AG04449 (cell line): ENCODE results near the gene RAB8A.
"Not testable (repeated sequence)": the region's sequence is repeated elsewhere in the genome, so short reads cannot be mapped to it uniquely, and the experiment has no call there.

Experiments used
- CTCF ChIA-PET: fragments of 350-600 bp; formaldehyde crosslinking; extraction: SDS; loops from one replicate; lab custom pipeline; 2021; ENCODE audit warnings: antibody characterized with exemption; lab: Yijun Ruan, JAX
- POLR2A ChIA-PET: fragments of 400-600, 350-600 bp; formaldehyde crosslinking; extraction: SDS; loops from one replicate; lab custom pipeline; 2020; ENCODE audit warnings: antibody characterized with exemption, inconsistent platforms; lab: Yijun Ruan, JAX
- DNase-seq: peaks from one replicate; pipeline ENCODE4 v3.0.0-alpha.2; 2010; ENCODE audit warnings: low read depth, low spot score
- H3K4me3 ChIP-seq: 2 replicates; pipeline ENCODE4 v1.5.1; 2011; ENCODE audit warnings: low read depth, mild to moderate bottlenecking, control low read depth, low read length
- TF ChIP-seq, protein P1 (sequence below): IDR thresholded peaks from one replicate; pipeline ENCODE4 v1.5.1; 2011; ENCODE audit warnings: mild to moderate bottlenecking, moderate library complexity, low read length, control low read depth, inconsistent platforms; ENCODE audit not compliant: insufficient read depth; ENCODE audit errors: missing control alignments

Gene RAB8A

DNA sequence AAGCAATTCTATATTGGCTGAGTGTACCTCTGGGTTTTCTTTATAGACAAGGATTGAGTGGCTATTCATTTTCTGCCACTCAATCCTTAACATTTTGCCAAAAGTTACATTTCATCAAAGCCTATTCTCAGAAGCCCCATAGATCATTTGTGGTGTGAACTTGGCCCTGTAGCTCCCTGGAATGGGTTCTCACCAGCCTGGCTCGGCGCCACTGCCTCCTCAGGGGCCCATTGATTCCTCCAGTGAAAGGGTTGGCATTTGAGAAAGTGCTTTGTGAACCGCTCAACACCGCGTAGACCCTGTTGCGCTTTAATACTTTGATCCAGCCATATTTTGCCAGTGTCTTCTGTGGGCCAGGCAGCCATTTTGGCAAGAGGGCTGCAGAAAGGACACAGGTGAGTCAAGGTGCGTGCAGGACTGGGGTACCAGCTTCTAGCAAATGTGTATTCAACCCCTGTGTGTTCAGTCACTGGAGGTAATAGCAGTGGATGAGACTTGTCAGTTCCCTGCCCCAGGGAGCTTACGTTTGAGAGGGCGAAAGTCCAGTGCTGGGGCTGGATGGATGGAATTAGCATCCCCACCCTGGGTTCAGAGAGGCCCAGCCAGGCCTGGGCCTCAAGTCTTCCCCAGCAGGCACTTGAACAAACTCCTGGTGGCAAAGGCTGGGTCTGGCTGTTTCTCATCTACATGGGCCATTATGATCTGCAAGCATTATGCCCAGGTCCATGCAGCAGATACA lies 3.8 kb downstream of the RAB8A start:
- POLR2A ChIA-PET, result no interaction called here
- no peak for DNase-seq
- no peak overlapping the region for H3K4me3 ChIP-seq
- TF ChIP-seq, protein P1, sequence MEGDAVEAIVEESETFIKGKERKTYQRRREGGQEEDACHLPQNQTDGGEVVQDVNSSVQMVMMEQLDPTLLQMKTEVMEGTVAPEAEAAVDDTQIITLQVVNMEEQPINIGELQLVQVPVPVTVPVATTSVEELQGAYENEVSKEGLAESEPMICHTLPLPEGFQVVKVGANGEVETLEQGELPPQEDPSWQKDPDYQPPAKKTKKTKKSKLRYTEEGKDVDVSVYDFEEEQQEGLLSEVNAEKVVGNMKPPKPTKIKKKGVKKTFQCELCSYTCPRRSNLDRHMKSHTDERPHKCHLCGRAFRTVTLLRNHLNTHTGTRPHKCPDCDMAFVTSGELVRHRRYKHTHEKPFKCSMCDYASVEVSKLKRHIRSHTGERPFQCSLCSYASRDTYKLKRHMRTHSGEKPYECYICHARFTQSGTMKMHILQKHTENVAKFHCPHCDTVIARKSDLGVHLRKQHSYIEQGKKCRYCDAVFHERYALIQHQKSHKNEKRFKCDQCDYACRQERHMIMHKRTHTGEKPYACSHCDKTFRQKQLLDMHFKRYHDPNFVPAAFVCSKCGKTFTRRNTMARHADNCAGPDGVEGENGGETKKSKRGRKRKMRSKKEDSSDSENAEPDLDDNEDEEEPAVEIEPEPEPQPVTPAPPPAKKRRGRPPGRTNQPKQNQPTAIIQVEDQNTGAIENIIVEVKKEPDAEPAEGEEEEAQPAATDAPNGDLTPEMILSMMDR, result no peak
- CTCF ChIA-PET, result interaction anchor here (0.7 to 2.0 kb wide), 7 partner anchors 11 to 74 kb away, joined by 3 to 11 read pairs (median 3); no protein-coding TSS in a partner anchor

DNA sequence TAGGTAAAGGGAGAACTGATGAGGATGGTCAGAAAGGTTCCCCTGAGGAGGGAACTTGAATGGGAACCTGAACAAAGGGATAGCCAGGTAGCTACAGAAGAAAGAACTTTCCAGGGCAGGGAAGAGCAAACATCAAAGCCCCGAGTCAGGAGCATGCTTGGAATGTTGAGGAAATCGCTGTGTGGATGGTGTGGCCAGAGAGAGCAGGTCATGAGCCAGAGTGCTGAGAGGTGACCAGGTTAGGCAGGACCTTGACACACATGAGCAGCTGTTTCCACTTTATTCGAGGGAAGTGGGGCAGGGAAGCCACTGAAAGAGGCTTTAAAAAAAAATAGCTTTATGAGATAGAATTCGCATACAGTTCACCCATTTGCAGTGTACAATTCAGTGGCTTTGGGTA lies 4.4 kb downstream of the RAB8A start:
- CTCF ChIA-PET, result interaction anchor here (0.8 to 2.0 kb wide), 5 partner anchors 10 to 75 kb away, joined by 3 to 11 read pairs (median 5); no protein-coding TSS in a partner anchor
- TF ChIP-seq, protein P1, result no peak
- no peak overlapping the region for H3K4me3 ChIP-seq
- POLR2A ChIA-PET, result no interaction called here
- DNase-seq, result no peak

DNA sequence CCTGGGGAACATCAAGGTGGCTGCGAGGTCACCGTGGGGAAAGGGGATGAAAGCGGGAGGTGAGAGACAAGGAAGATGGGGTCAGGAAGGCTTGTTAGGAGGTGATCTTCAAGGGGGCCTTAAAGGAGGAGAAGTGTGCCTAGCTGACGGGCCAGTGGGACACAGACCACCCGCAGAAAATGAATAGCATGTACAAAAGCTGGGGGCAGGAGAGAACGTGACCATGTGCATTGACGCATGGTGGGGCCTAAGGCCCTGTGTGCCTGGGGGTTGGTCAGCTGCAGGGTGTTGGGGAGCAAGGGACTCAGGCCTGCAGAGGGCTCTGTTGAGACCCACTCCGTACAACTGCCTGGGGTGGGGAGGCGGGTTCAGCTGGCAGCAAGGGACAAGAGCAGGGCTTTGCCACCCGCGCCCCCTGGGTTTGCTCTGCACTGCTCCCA lies 5.9 kb downstream of the RAB8A start:
- DNase-seq, result no peak
- ChIA-PET CTCF (interaction anchor here (1.9 kb wide), 1 partner anchor 76 kb away, joined by 8 read pairs; no protein-coding TSS in a partner anchor), POLR2A (no interaction called here)
- TF ChIP-seq, protein P1, result no peak
- H3K4me3 ChIP-seq, result no peak overlapping the region

DNA sequence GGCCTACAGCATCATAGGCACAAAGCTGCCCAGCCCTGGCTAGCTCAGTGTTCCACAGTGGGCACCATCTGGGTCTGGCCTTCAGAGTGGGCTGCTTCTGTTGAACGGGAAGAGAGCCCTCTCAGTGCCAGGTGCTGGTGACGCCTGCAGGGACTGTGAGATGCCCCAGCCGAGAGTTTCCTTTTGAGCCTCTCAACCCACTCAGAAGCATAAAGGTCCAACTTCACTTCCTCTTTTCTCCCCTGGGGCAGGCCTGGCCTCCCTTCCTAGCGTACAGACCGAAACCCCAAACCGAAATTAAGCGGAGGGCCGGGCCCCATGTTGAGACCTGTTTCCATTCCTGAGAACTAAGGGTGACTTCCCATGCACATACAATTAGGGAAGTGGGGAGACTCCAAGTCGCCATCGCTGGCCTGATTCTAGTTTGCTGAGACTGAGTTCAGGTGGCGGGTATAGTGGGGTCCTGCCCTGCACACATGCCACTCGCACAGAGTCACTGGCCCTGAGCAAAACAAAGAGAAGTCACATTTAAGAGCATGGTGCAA lies 6.9 kb downstream of the RAB8A start:
- TF ChIP-seq, protein P1, result no peak
- no peak for DNase-seq
- ChIA-PET POLR2A (interaction anchor here (0.6 kb wide), 1 partner anchor 75 kb away, joined by 4 read pairs; no protein-coding TSS in a partner anchor), CTCF (interaction anchor here (1.3 to 1.9 kb wide), 2 partner anchors 77 to 78 kb away, joined by 3 to 8 read pairs; no protein-coding TSS in a partner anchor)
- H3K4me3 ChIP-seq, result no peak overlapping the region

DNA sequence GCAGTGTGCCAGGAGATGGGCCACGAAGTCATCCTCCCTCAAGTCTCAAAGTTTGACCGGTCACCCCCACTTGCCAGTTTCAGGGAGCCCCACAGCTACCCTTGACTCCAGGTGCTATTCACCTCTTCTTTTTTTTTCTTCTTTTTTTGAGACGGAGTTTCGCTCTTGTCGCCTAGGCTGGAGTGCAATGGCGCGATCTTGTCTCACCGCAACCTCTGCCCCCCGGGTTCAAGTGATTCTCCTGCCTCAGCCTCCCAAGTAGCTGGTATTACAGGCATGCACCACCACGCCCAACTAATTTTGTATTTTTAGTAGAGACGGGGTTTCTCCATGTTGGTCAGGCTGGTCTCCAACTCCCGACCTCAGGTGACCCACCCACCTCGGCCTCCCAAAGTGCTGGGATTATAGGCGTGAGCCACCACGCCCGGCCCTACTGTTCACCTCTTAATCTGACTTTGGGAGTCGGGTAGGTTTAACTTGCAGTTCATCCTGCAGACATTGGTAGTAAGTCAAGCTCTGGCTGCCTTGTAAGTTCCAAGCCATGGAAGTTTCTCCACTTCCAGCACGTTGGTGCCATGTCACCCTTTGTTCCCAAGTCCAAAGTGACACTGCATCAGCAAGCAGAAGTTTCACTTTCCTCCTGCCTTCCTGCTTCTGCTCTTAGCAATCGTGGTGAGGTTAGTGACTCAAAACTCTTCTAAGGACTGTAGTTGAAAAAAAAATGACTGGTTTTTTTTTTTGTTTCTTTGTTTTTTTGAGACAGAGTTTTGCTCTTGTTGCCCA lies 7.6 kb downstream of the RAB8A start:
- CTCF ChIA-PET, result interaction anchor here (1.3 to 4.9 kb wide), 2 partner anchors 8 to 78 kb away, joined by 3 to 19 read pairs; partner anchors contain the start of gene RAB8A
- POLR2A ChIA-PET, result interaction anchor here (0.6 kb wide), 1 partner anchor 74 kb away, joined by 4 read pairs; no protein-coding TSS in a partner anchor
- not testable (repeated sequence) for H3K4me3 ChIP-seq, DNase-seq

DNA sequence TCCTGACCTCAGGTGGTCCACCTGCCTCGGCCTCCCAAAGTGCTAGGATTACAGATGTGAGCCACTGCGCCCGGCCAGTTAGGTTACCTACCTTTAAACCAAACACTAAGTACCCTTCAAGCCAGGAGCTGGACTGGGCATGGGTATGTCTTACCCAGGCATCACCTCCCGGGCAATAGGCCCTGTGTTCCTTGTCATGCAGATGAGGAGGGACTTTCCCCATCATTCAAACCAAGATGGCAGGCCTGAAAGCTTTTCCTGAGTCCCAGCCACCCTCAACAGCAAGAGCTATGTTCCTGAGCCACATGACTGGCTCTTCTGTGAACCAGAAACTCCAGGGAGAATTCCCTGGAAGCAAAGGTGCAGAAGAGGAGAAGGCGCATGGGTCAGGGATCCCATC lies 9.5 kb downstream of the RAB8A start:
- DNase-seq, result no peak
- POLR2A ChIA-PET, result no interaction called here
- TF ChIP-seq, protein P1, result no peak
- CTCF ChIA-PET, result interaction anchor here (1.0 to 4.9 kb wide), 2 partner anchors 10 to 60 kb away, joined by 3 to 19 read pairs; partner anchors contain the start of gene RAB8A
- H3K4me3 ChIP-seq, result no peak overlapping the region
